AG10803 (cell line): ENCODE data around the gene NKPD1.

Experiments
- DNase-seq: peaks from one replicate; pipeline ENCODE4 v3.0.0; 2010; ENCODE audit warnings: low read depth
- H3K4me3 ChIP-seq: 2 replicates; pipeline ENCODE4 v1.5.1; 2011; ENCODE audit warnings: mild to moderate bottlenecking, low read length, control low read depth
- TF ChIP-seq, protein P1 (sequence below): conservative IDR thresholded peaks from 2 replicates; pipeline ENCODE4 v1.5.1; 2011; ENCODE audit warnings: mild to moderate bottlenecking, low read length, control low read depth, inconsistent platforms

Gene NKPD1

GRCh38 chr19:45179892-45180370 is 19.1 kb upstream of the NKPD1 start:
- no peak for DNase-seq
- TF ChIP-seq, protein P1, sequence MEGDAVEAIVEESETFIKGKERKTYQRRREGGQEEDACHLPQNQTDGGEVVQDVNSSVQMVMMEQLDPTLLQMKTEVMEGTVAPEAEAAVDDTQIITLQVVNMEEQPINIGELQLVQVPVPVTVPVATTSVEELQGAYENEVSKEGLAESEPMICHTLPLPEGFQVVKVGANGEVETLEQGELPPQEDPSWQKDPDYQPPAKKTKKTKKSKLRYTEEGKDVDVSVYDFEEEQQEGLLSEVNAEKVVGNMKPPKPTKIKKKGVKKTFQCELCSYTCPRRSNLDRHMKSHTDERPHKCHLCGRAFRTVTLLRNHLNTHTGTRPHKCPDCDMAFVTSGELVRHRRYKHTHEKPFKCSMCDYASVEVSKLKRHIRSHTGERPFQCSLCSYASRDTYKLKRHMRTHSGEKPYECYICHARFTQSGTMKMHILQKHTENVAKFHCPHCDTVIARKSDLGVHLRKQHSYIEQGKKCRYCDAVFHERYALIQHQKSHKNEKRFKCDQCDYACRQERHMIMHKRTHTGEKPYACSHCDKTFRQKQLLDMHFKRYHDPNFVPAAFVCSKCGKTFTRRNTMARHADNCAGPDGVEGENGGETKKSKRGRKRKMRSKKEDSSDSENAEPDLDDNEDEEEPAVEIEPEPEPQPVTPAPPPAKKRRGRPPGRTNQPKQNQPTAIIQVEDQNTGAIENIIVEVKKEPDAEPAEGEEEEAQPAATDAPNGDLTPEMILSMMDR: no peak
- peak overlapping the region; percentile 99 for H3K4me3 ChIP-seq

GRCh38 chr19:45179072-45179891 is 18.5 kb upstream of the NKPD1 start:
- peak overlapping the region; percentile 99 for H3K4me3 ChIP-seq
- DNase-seq: peak; percentile 46
- TF ChIP-seq, protein P1: no peak

GRCh38 chr19:45178262-45179071 is 17.7 kb upstream of the NKPD1 start, which contains the start of gene BLOC1S3:
BLOC1S3 (plus strand) TSS chr19:45178784; CDS start chr19:45179297, 513 bp downstream.
- TF ChIP-seq, protein P1: peak; percentile 40

DNA sequence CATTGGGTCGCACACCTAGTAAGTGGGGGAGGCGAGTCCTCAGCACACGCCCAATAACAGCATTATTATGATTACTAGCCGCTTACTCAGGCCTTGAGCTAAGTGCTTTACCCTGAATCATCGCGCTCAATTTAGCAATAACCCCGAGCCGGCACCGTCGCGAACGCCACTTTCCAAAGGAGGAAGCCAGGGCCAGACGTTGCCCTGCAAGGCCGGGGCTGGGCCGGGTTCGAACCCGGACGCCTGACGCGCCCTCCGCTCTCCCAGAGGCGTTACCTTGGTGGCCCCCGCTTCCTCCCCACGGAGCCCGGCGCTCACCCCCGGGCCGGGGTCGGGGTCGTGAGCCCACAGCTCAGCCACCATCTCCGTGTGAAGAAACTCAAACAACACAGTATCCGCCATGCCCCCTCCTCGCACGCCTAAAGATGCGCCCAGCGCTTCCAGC is 17.1 kb upstream of the NKPD1 start, which contains the start of gene TRAPPC6A:
TRAPPC6A (minus strand) TSS at position 421 of the 445 bp plus-strand sequence; CDS start at position 402, 19 bp downstream.
- peak; percentile 75 for DNase-seq
- TF ChIP-seq, protein P1: no peak
- peak within 1 kb of the TSS; percentile 99 for H3K4me3 ChIP-seq

More at GRCh38 chr19:45178262-45179071, 17.7 kb upstream of the NKPD1 start, which contains the start of gene BLOC1S3:
- peak within 1 kb of the TSS; percentile 99 for H3K4me3 ChIP-seq
- peak; percentile 100 for DNase-seq

GRCh38 chr19:45175515-45176345 is 14.9 kb upstream of the NKPD1 start:
- no peak for DNase-seq

DNA sequence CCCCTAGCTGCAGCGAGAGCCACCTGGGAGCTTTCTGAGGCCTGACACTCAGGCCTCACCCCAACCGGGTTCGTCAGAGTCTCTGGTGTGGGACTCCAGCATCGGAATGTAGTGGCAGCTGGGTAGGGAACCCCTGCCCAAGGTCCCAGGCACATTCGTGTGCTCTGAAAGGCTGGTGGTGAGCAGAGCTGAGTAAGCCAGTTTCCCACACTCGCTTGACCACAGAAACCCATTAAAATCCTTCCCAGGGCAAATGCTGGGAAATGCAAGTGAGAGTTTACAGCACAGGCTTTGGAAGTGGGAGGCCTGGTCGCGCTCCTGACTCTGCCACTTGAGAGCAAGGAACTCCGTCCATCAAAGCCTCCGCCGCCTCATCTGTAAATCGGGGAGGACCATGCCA is 13.0 kb upstream of the NKPD1 start:
- peak; percentile 79 for DNase-seq
- no peak overlapping the region for H3K4me3 ChIP-seq
- TF ChIP-seq, protein P1: no peak

More at GRCh38 chr19:45175515-45176345, 14.9 kb upstream of the NKPD1 start:
- no peak overlapping the region for H3K4me3 ChIP-seq
- TF ChIP-seq, protein P1: no peak
